Endodermal cell (in vitro differentiated cells): Measurements from ENCODE around the gene ADH5. TPM values are rescaled to one million over a fixed set of nuclear protein-coding genes. Genes with fewer than 3 reads are reported as not detected.

Experiments used
- DNase-seq: peaks from one replicate; pipeline ENCODE4 v3.0.0-alpha.2; 2017
- H3K27ac ChIP-seq: 2 replicates; pipeline ENCODE4 v1.5.1; 2013; ENCODE audit warnings: mild to moderate bottlenecking, low read depth, low read length, moderate library complexity
- H3K27me3 ChIP-seq: 2 replicates; pipeline ENCODE4 v1.6.1; 2013; ENCODE audit warnings: mild to moderate bottlenecking, low read length, moderate library complexity; ENCODE audit not compliant: insufficient read depth, control insufficient read depth, poor library complexity, severe bottlenecking
- H3K36me3 ChIP-seq: 2 replicates; pipeline ENCODE4 v1.7.0; 2013; ENCODE audit warnings: mild to moderate bottlenecking, low read length, moderate library complexity; ENCODE audit not compliant: control insufficient read depth, insufficient read depth
- H3K4me1 ChIP-seq: one replicate; pipeline ENCODE4 v1.7.0; 2013; ENCODE audit warnings: low read length; ENCODE audit not compliant: control insufficient read depth, insufficient read depth
- H3K4me3 ChIP-seq: 2 replicates; pipeline ENCODE4 v1.5.1; 2013; ENCODE audit warnings: mild to moderate bottlenecking, low read length, moderate library complexity
- H3K9ac ChIP-seq: 2 replicates; pipeline ENCODE4 v1.6.1; 2013; ENCODE audit warnings: mild to moderate bottlenecking, low read length, moderate library complexity; ENCODE audit not compliant: poor library complexity, severe bottlenecking; ENCODE audit errors: extremely low read depth
- H3K9me3 ChIP-seq: 2 replicates; pipeline ENCODE4 v1.6.1; 2013; ENCODE audit warnings: mild to moderate bottlenecking, low read length, moderate library complexity; ENCODE audit not compliant: control insufficient read depth
- H3K27ac Mint-ChIP-seq: 2 replicates; pipeline ENCODE4 v1.8.0; 2020; ENCODE audit warnings: mixed read lengths
- H3K27me3 Mint-ChIP-seq: 2 replicates; pipeline ENCODE4 v1.8.0; 2021; ENCODE audit warnings: mild to moderate bottlenecking, mixed read lengths; ENCODE audit not compliant: insufficient read depth
- H3K36me3 Mint-ChIP-seq: 2 replicates; pipeline ENCODE4 v1.8.0; 2020; ENCODE audit warnings: low read depth, mixed read lengths
- H3K4me1 Mint-ChIP-seq: 2 replicates; pipeline ENCODE4 v1.8.0; 2020; ENCODE audit warnings: mixed read lengths
- H3K4me3 Mint-ChIP-seq: 2 replicates; pipeline ENCODE4 v1.8.0; 2020; ENCODE audit warnings: mild to moderate bottlenecking, moderate library complexity, mixed read lengths
- H3K9me3 Mint-ChIP-seq: 2 replicates; pipeline ENCODE4 v1.8.0; 2020; ENCODE audit warnings: mild to moderate bottlenecking, mixed read lengths
- CTCF ChIP-seq: fragments of 200-600 bp; sonication (generic); conservative IDR thresholded peaks from 2 replicates; pipeline ENCODE4 v1.5.0; 2021; ENCODE audit warnings: antibody characterized with exemption, mild to moderate bottlenecking
- WGBS, 2 experiments: methylation state at CpG; one replicate each; pipeline versions ENCODE4 v1.1.5 to v1.1.7; 2013; ENCODE audit warnings: missing lambda C conversion rate in 2 of 2, mixed read lengths in 1 of 2; ENCODE audit not compliant: insufficient coverage in 1 of 2, insufficient read length in 1 of 2; 5-methylcytosine and 5-hydroxymethylcytosine counted together
- total RNA-seq, 2 donors: library from RNA; stranded (reverse); fragmentation: NEBNext Ultra II Directional in 1 of 2; extraction: Animal tissue kit (Norgen Biotek cat#: 25700) in 1 of 2; gene quantifications; 2 replicates in 1 of 2; 3 replicates in 1 of 2; pipeline ENCODE4 v1.2.1, GENCODE V29; 2021

The ADH5 gene
- total RNA-seq, 2 donors from 2014 or later = 272 to 317 TPM

GRCh38 chr4:99054428-99054994, 34.1 kb downstream of the ADH5 start:
- Mint-ChIP-seq H3K9me3 (no peaks in the 10 kb centered on the region), H3K4me3 (no peak overlapping the region), H3K4me1 (peaks cover 2% of the 10 kb centered on the region), H3K27me3 (no peaks in the 10 kb centered on the region), H3K36me3 (peaks cover 72% of the 10 kb centered on the region), H3K27ac (peak overlapping the region; percentile 29)
- WGBS, 2 experiments = 83 to 99% methylated on average over 1 to 3 of the region's 3 CpGs
- no peak for DNase-seq
- H3K36me3 ChIP-seq = peaks cover 57% of the 10 kb centered on the region
- H3K4me3 ChIP-seq = no peak overlapping the region
- H3K4me1 ChIP-seq = no peaks in the 10 kb centered on the region
- H3K9me3 ChIP-seq = no peaks in the 10 kb centered on the region
- no peak for TF ChIP-seq CTCF
- no peak overlapping the region for H3K9ac ChIP-seq
- no peaks in the 10 kb centered on the region for H3K27me3 ChIP-seq
- H3K27ac ChIP-seq = no peak overlapping the region

- Mint-ChIP-seq H3K36me3 (peaks cover 76% of the 10 kb centered on the region), H3K4me3 (no peak overlapping the region), H3K9me3 (no peaks in the 10 kb centered on the region), H3K27me3 (no peaks in the 10 kb centered on the region), H3K27ac (no peak overlapping the region), H3K4me1 (peaks cover 2% of the 10 kb centered on the region)
- H3K36me3 ChIP-seq = peaks cover 59% of the 10 kb centered on the region
- TF ChIP-seq CTCF = no peak
- no peak overlapping the region for H3K27ac ChIP-seq
- DNase-seq = no peak
- no peaks in the 10 kb centered on the region for H3K4me1 ChIP-seq
- no peak overlapping the region for H3K9ac ChIP-seq
- H3K27me3 ChIP-seq = no peaks in the 10 kb centered on the region
- H3K4me3 ChIP-seq = no peak overlapping the region
- no peaks in the 10 kb centered on the region for H3K9me3 ChIP-seq
Measured at GRCh38 chr4:99052902-99053301, 35.7 kb downstream of the ADH5 start.

- Mint-ChIP-seq H3K4me1 (no peaks in the 10 kb centered on the region), H3K36me3 (peaks cover 68% of the 10 kb centered on the region), H3K27ac (no peak overlapping the region), H3K4me3 (no peak overlapping the region), H3K27me3 (no peaks in the 10 kb centered on the region), H3K9me3 (no peaks in the 10 kb centered on the region)
- no peak for DNase-seq
- H3K4me1 ChIP-seq = no peaks in the 10 kb centered on the region
- H3K9ac ChIP-seq = no peak overlapping the region
- TF ChIP-seq CTCF = peak; percentile 41
- H3K9me3 ChIP-seq = no peaks in the 10 kb centered on the region
- WGBS, 2 experiments = 94% methylated on average over 2 of the region's 2 CpGs; no CpG with 5 or more reads in 1 of the 2 experiments
- H3K36me3 ChIP-seq = peaks cover 75% of the 10 kb centered on the region
- H3K27ac ChIP-seq = no peak overlapping the region
- no peaks in the 10 kb centered on the region for H3K27me3 ChIP-seq
- no peak overlapping the region for H3K4me3 ChIP-seq
Measured at GRCh38 chr4:99047710-99048109, 40.9 kb downstream of the ADH5 start.
